Stimulated activated CD4-positive, alpha-beta T cell treated with anti-CD3 and anti-CD28 coated beads, TNF-alpha, amount 100 ng/mL, for 24 hours (primary cell): ENCODE data around the gene SSNA1.

Experiments
- DNase-seq, 3 experiments: peaks; one replicate each; pipeline ENCODE4 v3.0.0-alpha.2; 2020; ENCODE audit warnings: low read depth in 3 of 3

Gene SSNA1

DNA sequence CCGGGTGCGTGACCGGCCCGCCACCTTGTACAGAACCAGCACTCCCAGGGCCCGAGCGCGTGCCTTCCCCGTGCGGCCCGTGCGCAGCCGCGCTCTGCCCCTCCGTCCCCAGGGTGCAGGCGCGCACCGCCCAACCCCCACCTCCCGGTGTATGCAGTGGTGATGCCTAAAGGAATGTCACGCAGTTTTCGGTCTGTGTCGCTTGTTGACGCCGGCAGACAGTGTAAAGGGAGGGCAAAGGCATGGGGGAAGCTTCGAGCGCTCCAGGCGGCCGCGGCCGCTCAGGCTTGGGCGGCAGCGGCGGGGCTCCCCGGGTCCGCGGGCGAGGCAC, 19.9 kb upstream of the SSNA1 start:
- no peak for DNase-seq

- no peak for DNase-seq
Measured at GRCh38 chr9:137168904-137169856, 19.3 kb upstream of the SSNA1 start.

DNA sequence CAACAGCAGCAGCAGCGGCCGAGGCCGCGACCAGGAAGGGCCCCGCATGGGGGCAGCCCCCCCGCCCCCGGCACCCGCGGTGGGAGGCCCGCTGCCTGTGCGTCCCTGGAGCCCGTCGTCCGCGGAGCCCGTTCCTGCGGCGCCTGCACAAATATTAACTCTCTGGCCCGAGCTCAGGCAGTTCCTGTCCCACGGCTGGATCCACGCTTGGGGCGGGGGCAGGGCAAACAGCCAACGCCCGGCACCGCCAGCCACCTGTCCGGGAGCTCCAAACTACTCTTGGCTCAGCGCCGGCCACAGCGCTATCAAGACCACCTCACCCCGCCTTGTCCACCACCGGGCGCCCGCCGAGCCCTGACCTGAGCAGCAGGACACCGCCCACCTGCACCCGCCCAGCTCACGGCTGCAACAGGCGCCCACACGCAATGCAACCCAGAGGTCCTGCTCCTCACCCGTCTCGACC, 18.5 kb upstream of the SSNA1 start, which contains the start of gene LRRC26:
LRRC26 (minus strand) TSS at position 156 of the 463 bp plus-strand sequence; CDS start at position 48, 108 bp downstream.
- DNase-seq, result no peak

DNA sequence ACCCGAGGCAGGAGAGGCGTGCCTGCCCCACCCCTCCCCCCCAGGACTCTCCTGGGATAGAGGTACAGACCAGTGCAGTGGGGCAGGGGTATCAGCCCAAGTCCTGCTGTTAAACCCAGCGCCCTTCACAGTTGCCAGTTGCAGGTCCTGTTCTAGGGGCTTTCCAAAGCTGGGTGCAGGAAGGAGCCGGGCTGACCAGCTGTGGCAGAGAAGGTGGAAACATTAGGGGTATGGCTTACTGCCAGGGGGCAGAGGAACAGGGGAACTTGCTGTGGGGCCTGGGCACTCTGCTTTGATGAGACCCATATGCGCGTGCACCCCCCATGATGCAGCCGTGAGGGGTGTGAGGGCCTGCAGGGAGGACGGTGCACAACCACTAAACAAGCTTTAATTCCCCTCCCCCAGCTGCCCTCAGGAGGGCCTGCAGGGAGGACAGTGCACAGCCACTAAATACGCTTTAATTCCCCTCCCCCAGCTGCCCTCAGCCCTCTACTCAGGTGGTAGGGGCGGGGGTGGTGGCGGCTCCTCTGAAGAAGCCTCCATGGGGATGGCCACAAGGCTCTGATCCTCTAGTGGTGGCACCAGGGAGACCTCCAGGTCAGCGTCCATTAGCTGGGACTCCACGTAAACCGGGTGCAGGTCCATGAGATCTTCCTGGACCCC, 17.9 kb upstream of the SSNA1 start:
- DNase-seq, result no peak

DNA sequence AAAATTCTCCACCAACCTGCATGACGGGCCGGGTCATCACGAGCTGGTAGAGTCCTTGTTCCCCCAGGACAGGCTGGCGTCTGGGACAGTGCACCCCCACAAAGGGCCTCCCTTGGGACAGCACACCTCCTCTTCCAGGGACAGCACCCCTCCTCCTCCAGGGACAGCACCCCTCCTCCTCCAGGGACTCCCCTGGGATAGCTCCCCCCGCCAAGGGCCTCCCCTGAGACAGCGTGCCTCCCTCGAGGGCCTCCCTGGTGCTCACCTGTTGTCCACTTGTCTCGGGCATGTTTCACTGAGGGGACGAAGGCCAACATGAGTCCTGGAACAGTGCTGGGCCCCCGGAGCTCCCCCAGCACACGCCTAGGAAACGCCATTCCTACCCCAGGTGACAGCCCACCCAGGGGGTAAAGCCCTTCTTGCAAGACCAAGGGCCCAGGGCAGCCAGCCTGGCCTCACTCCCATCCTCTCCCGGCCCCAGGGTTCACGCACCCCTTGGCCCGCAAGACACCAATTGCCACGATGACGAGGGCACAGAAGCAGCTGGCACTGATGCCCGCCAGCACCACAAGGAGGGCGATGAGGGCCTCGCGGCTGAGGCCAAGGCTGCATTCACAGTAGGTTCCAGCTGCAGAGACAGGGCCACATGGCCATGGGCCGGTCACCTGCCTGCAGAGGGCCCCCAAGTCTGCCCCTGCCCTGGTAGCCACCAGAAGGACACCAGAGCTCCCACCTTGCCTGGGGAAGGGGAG, 17.2 kb upstream of the SSNA1 start:
- DNase-seq, result no peak

GRCh38 chr9:137172901-137173795, 15.3 kb upstream of the SSNA1 start:
- DNase-seq, result no peak

- DNase-seq, result no peak
Measured at GRCh38 chr9:137173796-137174664, 14.4 kb upstream of the SSNA1 start.

DNA sequence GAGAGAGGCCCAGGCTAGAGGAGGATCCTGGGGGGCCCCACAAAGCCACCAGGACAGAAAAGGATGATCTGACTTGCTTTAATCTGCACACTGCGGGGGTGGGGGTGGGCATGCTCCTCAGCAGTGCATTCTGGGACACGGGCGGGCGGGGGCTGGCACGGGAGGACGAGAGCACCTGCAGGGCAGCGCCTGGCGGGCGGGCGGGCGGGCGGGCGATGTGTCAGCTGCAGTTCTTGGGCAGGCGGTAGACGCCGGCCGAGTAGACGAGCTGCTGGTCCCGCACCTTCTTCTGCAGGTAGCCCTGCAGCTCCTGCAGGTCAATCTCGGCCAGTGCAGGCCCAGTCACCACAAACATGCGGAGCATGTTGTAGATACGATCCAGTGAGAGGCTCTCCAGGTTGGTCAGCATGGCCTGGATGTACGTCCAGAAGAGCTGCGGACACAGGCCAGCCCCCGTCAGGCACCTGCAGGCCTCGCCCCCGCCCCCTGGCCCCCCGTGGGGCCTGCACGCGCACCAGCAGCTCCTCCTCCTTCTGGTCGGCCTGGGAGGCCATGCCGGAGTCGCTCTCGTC, 13.7 kb upstream of the SSNA1 start:
- DNase-seq, result no peak

GRCh38 chr9:137175345-137175961, 13.0 kb upstream of the SSNA1 start:
- DNase-seq, result no peak

DNA sequence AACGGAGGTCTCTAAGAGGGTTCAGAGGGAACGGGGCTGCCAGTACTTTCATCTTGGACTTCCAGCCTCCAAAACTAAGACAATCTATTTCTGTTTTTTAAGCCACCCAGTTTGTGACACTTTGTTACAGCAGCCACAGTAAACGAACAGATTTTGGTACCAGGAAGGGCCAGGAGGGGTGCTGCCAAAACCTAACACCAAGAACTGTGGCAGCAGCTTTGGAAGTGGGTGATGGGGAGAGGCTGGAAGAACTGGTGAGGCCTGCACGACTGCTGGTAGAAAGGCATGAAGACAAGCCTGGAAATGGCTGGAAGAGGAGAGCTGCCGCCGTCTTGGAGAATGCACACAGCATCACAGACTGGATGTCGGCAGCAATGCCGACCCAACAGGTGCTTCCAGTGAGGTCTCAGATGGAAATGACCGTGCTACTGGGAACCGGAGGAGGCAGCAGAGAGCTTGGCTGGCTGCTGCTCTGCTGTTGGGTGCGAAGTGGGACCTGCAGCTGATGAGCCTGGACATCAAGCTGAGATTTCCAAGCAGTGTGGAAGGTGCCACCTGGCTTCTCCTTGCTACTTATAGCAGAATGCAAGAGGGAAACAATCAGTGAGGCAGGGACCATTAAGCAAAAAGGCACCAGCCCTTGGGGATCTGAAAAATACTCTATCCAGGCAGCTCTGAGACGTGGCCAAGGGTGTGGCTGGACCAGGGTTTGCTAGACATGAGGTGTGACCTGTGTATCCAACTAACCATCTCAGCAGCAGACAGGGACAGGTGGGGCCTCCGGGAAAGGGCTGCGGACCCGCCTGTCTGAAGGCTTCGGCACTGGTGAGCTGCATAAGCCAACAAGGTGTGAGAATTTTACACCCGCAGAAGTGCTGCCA, 11.9 kb upstream of the SSNA1 start:
- no peak for DNase-seq

DNA sequence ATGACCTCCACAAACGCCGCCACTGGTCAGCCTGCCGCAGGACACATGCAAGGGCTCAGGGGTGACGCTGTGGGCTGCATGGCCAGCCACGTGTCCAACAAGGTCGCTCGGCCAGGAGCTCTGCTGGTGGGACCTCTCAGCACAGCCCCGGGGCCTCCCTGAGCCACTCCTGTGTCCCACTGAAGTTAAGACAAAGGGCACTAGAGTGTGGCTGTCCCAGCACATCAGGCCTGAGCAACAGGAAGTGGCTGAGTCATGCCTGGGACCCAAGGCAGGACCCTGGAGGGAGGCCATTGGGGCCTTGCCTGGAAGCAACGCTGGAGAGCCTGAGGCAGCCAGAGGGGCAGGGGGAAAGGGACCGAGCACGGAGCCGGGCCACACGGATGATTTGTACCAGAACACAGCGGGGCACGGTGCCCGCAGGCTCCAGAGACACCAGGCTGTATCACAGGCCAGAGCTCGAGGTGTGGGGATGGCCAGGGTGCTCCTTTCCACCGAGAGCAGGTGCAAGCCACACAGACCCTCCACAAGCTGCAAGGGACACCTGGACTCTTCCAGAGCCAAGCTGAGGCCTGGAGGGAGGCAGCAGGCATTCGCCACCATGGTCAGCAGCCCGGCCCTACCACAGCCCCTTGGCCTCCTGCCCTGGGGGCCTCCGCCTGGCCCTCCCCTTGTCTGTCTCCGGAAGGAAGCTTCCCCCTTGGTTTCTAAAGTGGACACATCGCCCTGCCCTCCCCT, 10.1 kb upstream of the SSNA1 start:
- no peak for DNase-seq

- DNase-seq, result no peak
Measured at GRCh38 chr9:137178939-137179630, 9.4 kb upstream of the SSNA1 start.

DNA sequence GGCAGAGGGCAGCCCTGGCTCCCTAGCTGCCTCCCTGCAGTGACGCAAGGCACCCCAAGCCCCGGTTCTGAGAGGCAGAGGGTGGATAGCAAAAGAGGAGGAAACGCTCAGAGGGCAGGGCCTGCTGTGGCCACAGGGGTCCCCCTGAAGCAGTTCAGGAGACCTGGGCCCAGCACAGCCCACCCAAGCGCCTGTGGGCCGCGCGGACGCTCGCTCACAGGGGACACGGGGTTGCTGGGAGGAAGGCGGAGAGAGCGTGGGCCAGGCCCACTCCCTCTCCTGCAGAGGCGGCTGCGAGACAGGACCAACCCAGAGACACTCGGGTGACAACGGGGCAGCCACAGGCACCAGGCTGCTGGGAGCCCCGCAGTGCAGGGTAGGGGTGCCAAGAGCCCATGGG, 8.7 kb upstream of the SSNA1 start:
- DNase-seq, result no peak

GRCh38 chr9:137180491-137180890, 8.0 kb upstream of the SSNA1 start:
- DNase-seq, result no peak

- no peak for DNase-seq
Measured at GRCh38 chr9:137181680-137182079, 6.8 kb upstream of the SSNA1 start.

- no peak for DNase-seq
Measured at GRCh38 chr9:137182836-137183235, 5.6 kb upstream of the SSNA1 start.

DNA sequence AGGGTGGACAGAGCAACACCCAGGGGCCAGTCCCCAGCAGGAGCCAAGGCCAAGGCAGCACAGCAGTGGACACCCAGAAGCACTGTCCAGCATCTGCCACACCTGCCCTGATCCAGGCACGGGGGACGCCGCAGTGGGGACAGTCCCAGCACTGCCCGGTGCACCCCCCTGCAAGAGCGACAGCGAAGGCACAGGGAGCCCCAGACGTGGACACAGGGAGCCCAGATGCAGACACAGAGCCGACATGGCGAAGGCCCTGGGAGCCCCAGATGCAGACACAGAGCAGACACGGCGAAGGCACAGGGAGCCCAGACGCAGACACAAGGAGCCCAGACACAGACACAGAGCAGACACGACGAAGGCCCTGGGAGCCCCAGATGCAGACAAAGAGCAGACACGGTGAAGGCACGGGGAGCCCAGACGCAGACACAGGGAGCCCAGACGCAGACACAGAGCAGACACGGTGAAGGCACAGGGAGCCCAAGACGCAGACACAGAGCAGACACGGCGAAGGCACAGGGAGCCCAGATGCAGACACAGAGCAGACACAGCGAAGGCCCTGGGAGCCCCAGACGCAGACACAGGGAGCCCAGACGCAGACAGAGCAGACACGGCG, 4.4 kb upstream of the SSNA1 start:
- no peak for DNase-seq
